Astrocyte (in vitro differentiated cells and primary cell): ENCODE results near the gene EPHA6. TPM values are rescaled to one million over a fixed set of nuclear protein-coding genes. Genes with fewer than 3 reads are reported as not detected.
"Not testable (repeated sequence)": the region's sequence is repeated elsewhere in the genome, so short reads cannot be mapped to it uniquely, and the experiment has no call there.

Source experiments
- DNase-seq: peaks from one replicate; pipeline ENCODE4 v3.0.0-alpha.2; 2010; ENCODE audit warnings: low read depth
- FAIRE-seq: peaks from 2 replicates; lab custom pipeline; 2011; peaks lifted over from hg19 to GRCh38; lab: Jason Lieb, UNC
- H2AFZ ChIP-seq: 2 replicates; pipeline ENCODE4 v1.6.0; 2012; ENCODE audit warnings: low read depth, low read length, inconsistent platforms
- H3K27ac ChIP-seq: 2 replicates; pipeline ENCODE4 v1.5.1; 2011; ENCODE audit warnings: low read depth, low read length, inconsistent platforms
- H3K27me3 ChIP-seq: 2 replicates; pipeline ENCODE4 v1.6.0; 2011; ENCODE audit warnings: low read length, inconsistent platforms; ENCODE audit not compliant: insufficient read depth
- H3K36me3 ChIP-seq: 2 replicates; pipeline ENCODE4 v1.5.1; 2011; ENCODE audit warnings: low read length, inconsistent platforms; ENCODE audit not compliant: insufficient read depth
- H3K4me1 ChIP-seq: 2 replicates; pipeline ENCODE4 v1.5.1; 2011; ENCODE audit warnings: low read length, inconsistent platforms; ENCODE audit not compliant: insufficient read depth
- H3K4me2 ChIP-seq: 2 replicates; pipeline ENCODE4 v1.6.0; 2012; ENCODE audit warnings: low read length, inconsistent platforms
- H3K4me3 ChIP-seq: 2 replicates; pipeline ENCODE4 v1.5.1; 2011; ENCODE audit warnings: low read depth, mild to moderate bottlenecking, low read length, inconsistent platforms; ENCODE audit not compliant: insufficient read depth
- H3K79me2 ChIP-seq: 2 replicates; pipeline ENCODE4 v1.6.0; 2012; ENCODE audit warnings: mild to moderate bottlenecking, low read length, inconsistent platforms; ENCODE audit not compliant: insufficient read depth
- H3K9ac ChIP-seq: 2 replicates; pipeline ENCODE4 v1.6.0; 2012; ENCODE audit warnings: mild to moderate bottlenecking, low read length, inconsistent platforms
- H3K9me3 ChIP-seq: 2 replicates; pipeline ENCODE4 v1.5.1; 2012; ENCODE audit warnings: low read depth, mild to moderate bottlenecking, low read length, inconsistent platforms; ENCODE audit not compliant: insufficient read depth
- H4K20me1 ChIP-seq: 2 replicates; pipeline ENCODE4 v1.6.0; 2012; ENCODE audit warnings: low read length, inconsistent platforms; ENCODE audit not compliant: insufficient read depth
- H3K27ac Mint-ChIP-seq: one replicate; pipeline ENCODE4 v1.8.0; 2021; ENCODE audit warnings: mild to moderate bottlenecking, mixed read lengths; ENCODE audit not compliant: unreplicated experiment
- H3K27me3 Mint-ChIP-seq: one replicate; pipeline ENCODE4 v1.8.0; 2021; ENCODE audit warnings: low read depth, mixed read lengths; ENCODE audit not compliant: unreplicated experiment
- H3K36me3 Mint-ChIP-seq: one replicate; pipeline ENCODE4 v1.8.0; 2021; ENCODE audit warnings: low read depth, mixed read lengths; ENCODE audit not compliant: unreplicated experiment
- H3K4me1 Mint-ChIP-seq: one replicate; pipeline ENCODE4 v1.8.0; 2021; ENCODE audit warnings: low read depth, mixed read lengths; ENCODE audit not compliant: unreplicated experiment
- H3K4me3 Mint-ChIP-seq: one replicate; pipeline ENCODE4 v1.8.0; 2021; ENCODE audit warnings: mild to moderate bottlenecking, moderate library complexity, mixed read lengths; ENCODE audit not compliant: unreplicated experiment
- H3K9me3 Mint-ChIP-seq: one replicate; pipeline ENCODE4 v1.8.0; 2021; ENCODE audit warnings: mild to moderate bottlenecking, mixed read lengths; ENCODE audit not compliant: unreplicated experiment
- CTCF ChIP-seq: IDR thresholded peaks from 2 replicates; pipeline ENCODE4 v1.5.1; 2011; ENCODE audit warnings: low read depth, mild to moderate bottlenecking, inconsistent platforms, low read length, moderate library complexity; ENCODE audit not compliant: insufficient read depth
- EZH2 ChIP-seq: IDR thresholded peaks from 2 replicates; pipeline ENCODE4 v1.6.1; 2012; ENCODE audit warnings: mild to moderate bottlenecking, low read length, inconsistent platforms; ENCODE audit not compliant: insufficient read depth
- total RNA-seq: library from RNA; stranded (reverse); gene quantifications from 2 replicates; pipeline ENCODE4 v1.2.1, GENCODE V29; 2021

Gene EPHA6
- total RNA-seq, 1 donor from 2014 or later = 1.7 TPM

- H3K9me3 Mint-ChIP-seq = no peaks in the 10 kb centered on the region
- DNase-seq = no peak
- Histone ChIP-seq H3K27me3 (no peaks in the 10 kb centered on the region), H3K9ac (no peak overlapping the region), H3K4me3 (no peak overlapping the region), H3K27ac (no peak overlapping the region), H4K20me1 (no peaks in the 10 kb centered on the region), H2AFZ (no peak overlapping the region), H3K4me2 (no peak overlapping the region), H3K9me3 (no peaks in the 10 kb centered on the region), H3K36me3 (no peaks in the 10 kb centered on the region), H3K4me1 (no peaks in the 10 kb centered on the region), H3K79me2 (no peaks in the 10 kb centered on the region)
- H3K27ac Mint-ChIP-seq = no peak overlapping the region
- H3K4me3 Mint-ChIP-seq = no peak overlapping the region
- H3K27me3 Mint-ChIP-seq = no peaks in the 10 kb centered on the region
- H3K36me3 Mint-ChIP-seq = no peaks in the 10 kb centered on the region
- FAIRE-seq = no peak
- no peaks in the 10 kb centered on the region for H3K4me1 Mint-ChIP-seq
- TF ChIP-seq EZH2 (no peak), CTCF (no peak)
These were observed 86.2 kb downstream of the EPHA6 start for GRCh38 chr3:96900566-96900965.

GRCh38 chr3:96915445-96915844 lies 101.1 kb downstream of the EPHA6 start:
- no peak for DNase-seq
- Histone ChIP-seq H3K4me1 (no peaks in the 10 kb centered on the region), H3K9me3 (no peaks in the 10 kb centered on the region), H3K79me2 (no peaks in the 10 kb centered on the region), H3K4me2 (no peak overlapping the region), H3K9ac (no peak overlapping the region), H3K36me3 (no peaks in the 10 kb centered on the region), H3K27ac (no peak overlapping the region), H4K20me1 (no peaks in the 10 kb centered on the region), H3K4me3 (no peak overlapping the region), H3K27me3 (no peaks in the 10 kb centered on the region), H2AFZ (no peak overlapping the region)
- Mint-ChIP-seq H3K4me3 (no peak overlapping the region), H3K27me3 (no peaks in the 10 kb centered on the region), H3K36me3 (no peaks in the 10 kb centered on the region), H3K27ac (no peak overlapping the region), H3K9me3 (no peaks in the 10 kb centered on the region), H3K4me1 (no peaks in the 10 kb centered on the region)
- no peak for TF ChIP-seq CTCF
- no peak for TF ChIP-seq EZH2
- FAIRE-seq = no peak

- H3K9me3 Mint-ChIP-seq = peaks cover 12% of the 10 kb centered on the region
- H3K27me3 Mint-ChIP-seq = no peaks in the 10 kb centered on the region
- no peak overlapping the region for H2AFZ ChIP-seq
- H3K27ac Mint-ChIP-seq = no peak overlapping the region
- H3K36me3 ChIP-seq = no peaks in the 10 kb centered on the region
- H3K4me3 Mint-ChIP-seq = no peak overlapping the region
- H3K4me3 ChIP-seq = no peak overlapping the region
- peaks cover 2% of the 10 kb centered on the region for H3K36me3 Mint-ChIP-seq
- H3K4me2 ChIP-seq = no peak overlapping the region
- H3K9me3 ChIP-seq = peaks cover 3% of the 10 kb centered on the region
- DNase-seq (no peak), FAIRE-seq (no peak)
- TF ChIP-seq CTCF (no peak), EZH2 (no peak)
- H3K79me2 ChIP-seq = no peaks in the 10 kb centered on the region
- no peak overlapping the region for H3K27ac ChIP-seq
- H3K4me1 Mint-ChIP-seq = no peaks in the 10 kb centered on the region
- H3K4me1 ChIP-seq = no peaks in the 10 kb centered on the region
- no peaks in the 10 kb centered on the region for H3K27me3 ChIP-seq
- H3K9ac ChIP-seq = no peak overlapping the region
- H4K20me1 ChIP-seq = no peaks in the 10 kb centered on the region
These were observed 116.9 kb downstream of the EPHA6 start for GRCh38 chr3:96931119-96931862.

- H3K27me3 Mint-ChIP-seq, H3K9me3 ChIP-seq, H3K79me2 ChIP-seq, H3K4me1 ChIP-seq, FAIRE-seq, DNase-seq, H3K27ac Mint-ChIP-seq, H2AFZ ChIP-seq, H3K36me3 Mint-ChIP-seq, H3K4me1 Mint-ChIP-seq, H4K20me1 ChIP-seq, H3K4me2 ChIP-seq, H3K4me3 ChIP-seq, H3K27me3 ChIP-seq, H3K9ac ChIP-seq, H3K36me3 ChIP-seq, H3K4me3 Mint-ChIP-seq, H3K27ac ChIP-seq: not testable (repeated sequence)
- peaks cover 21% of the 10 kb centered on the region for H3K9me3 Mint-ChIP-seq
These were observed 127.7 kb downstream of the EPHA6 start for GRCh38 chr3:96942131-96942530.
